Measurements from ENCODE around the gene PAPOLB.

Gene PAPOLB

DNA sequence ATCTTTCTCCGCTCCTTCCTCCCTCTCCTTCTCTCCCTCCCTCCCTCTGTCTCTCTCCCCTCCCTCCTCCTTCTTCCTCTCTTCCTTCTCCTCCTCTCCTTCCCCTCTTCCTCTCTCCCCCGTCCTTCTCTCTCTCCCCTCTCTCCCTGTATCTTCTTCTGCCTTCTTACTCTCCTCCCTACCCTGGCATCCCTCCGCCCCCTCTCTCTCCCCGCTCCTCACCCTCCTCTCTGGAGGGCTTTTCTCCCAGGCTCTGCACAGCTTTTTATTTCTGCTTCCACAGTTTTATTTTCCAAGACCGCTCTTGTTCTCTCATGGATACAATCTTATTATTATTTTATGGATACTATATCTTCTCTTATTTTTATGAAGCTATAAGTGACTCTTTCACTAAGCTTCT lies 53.8 kb downstream of the PAPOLB start:
- H2AFZ ChIP-seq = no peak overlapping the region
- TF ChIP-seq, protein P1, sequence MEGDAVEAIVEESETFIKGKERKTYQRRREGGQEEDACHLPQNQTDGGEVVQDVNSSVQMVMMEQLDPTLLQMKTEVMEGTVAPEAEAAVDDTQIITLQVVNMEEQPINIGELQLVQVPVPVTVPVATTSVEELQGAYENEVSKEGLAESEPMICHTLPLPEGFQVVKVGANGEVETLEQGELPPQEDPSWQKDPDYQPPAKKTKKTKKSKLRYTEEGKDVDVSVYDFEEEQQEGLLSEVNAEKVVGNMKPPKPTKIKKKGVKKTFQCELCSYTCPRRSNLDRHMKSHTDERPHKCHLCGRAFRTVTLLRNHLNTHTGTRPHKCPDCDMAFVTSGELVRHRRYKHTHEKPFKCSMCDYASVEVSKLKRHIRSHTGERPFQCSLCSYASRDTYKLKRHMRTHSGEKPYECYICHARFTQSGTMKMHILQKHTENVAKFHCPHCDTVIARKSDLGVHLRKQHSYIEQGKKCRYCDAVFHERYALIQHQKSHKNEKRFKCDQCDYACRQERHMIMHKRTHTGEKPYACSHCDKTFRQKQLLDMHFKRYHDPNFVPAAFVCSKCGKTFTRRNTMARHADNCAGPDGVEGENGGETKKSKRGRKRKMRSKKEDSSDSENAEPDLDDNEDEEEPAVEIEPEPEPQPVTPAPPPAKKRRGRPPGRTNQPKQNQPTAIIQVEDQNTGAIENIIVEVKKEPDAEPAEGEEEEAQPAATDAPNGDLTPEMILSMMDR (IDR thresholded peaks at IDR 0.05) = no peak
- H3K79me2 ChIP-seq = no peaks in the 10 kb centered on the region
- H3K4me1 ChIP-seq = no peaks in the 10 kb centered on the region
- H3K4me3 ChIP-seq (ENCODE audit: low read depth, low read length) = no peak overlapping the region
- H3K27me3 ChIP-seq (ENCODE audit: control insufficient read depth, insufficient read depth, low read length) = no peaks in the 10 kb centered on the region
- no peaks in the 10 kb centered on the region for H3K36me3 ChIP-seq (ENCODE audit: control insufficient read depth, insufficient read depth, low read length)
- no peaks in the 10 kb centered on the region for H3K9me3 ChIP-seq (ENCODE audit: control insufficient read depth, low read length)
- no peak overlapping the region for H3K9ac ChIP-seq
- H3K4me2 ChIP-seq (ENCODE audit: low read length) = no peak overlapping the region
- no peak overlapping the region for H3K27ac ChIP-seq

All from parathyroid adenoma (tissue), 2 donors.